OCI-LY7 (cell line): ENCODE measurements around the gene MYOCOS.

Experiments
- CTCF ChIP-seq: fragments of 200-600 bp; sonication (generic); conservative IDR thresholded peaks from 2 replicates; pipeline ENCODE4 v1.5.1; 2014; ENCODE audit warnings: mild to moderate bottlenecking, antibody characterized with exemption, low read length, moderate library complexity, mixed read lengths
- EZH2phosphoT487 ChIP-seq: fragments of 200-600 bp; sonication (generic); IDR thresholded peaks from 2 replicates; pipeline ENCODE4 v1.6.1; 2018; ENCODE audit warnings: low read depth, borderline replicate concordance, mild to moderate bottlenecking, mixed run types, antibody characterized with exemption, low read length, moderate library complexity, mixed read lengths

DNA sequence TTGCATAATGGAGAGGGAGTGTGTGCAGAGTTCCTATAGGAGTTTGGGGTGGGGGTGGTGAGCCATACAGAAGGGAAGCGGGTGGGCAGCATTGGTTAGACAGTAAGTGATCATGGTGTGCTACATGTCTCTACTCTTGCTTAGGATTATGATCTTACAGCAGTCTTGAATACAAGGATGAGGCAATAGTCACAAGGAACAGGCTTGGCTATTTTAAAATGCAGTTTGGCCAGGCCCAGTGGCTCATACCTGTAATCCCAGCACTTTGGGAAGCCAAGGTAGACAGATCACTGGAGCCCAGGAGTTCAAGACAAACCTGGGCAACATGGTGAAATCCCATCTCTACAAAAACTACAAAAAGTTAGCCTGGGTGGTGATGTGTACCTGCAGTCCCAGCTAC lies 18.2 kb downstream of the MYOCOS start:
- TF ChIP-seq CTCF = no peak
- no peak for TF ChIP-seq EZH2phosphoT487
